Endodermal cell (in vitro differentiated cells): ENCODE measurements around the gene TTC16. TPM values are rescaled to one million over a fixed set of nuclear protein-coding genes. Genes with fewer than 3 reads are reported as not detected.

Experiments
- DNase-seq: peaks from one replicate; pipeline ENCODE4 v3.0.0-alpha.2; 2017
- H3K27ac ChIP-seq: 2 replicates; pipeline ENCODE4 v1.5.1; 2013; ENCODE audit warnings: mild to moderate bottlenecking, low read depth, low read length, moderate library complexity
- H3K27me3 ChIP-seq: 2 replicates; pipeline ENCODE4 v1.6.1; 2013; ENCODE audit warnings: mild to moderate bottlenecking, low read length, moderate library complexity; ENCODE audit not compliant: insufficient read depth, control insufficient read depth, poor library complexity, severe bottlenecking
- H3K36me3 ChIP-seq: 2 replicates; pipeline ENCODE4 v1.7.0; 2013; ENCODE audit warnings: mild to moderate bottlenecking, low read length, moderate library complexity; ENCODE audit not compliant: control insufficient read depth, insufficient read depth
- H3K4me1 ChIP-seq: one replicate; pipeline ENCODE4 v1.7.0; 2013; ENCODE audit warnings: low read length; ENCODE audit not compliant: control insufficient read depth, insufficient read depth
- H3K4me3 ChIP-seq: 2 replicates; pipeline ENCODE4 v1.5.1; 2013; ENCODE audit warnings: mild to moderate bottlenecking, low read length, moderate library complexity
- H3K9ac ChIP-seq: 2 replicates; pipeline ENCODE4 v1.6.1; 2013; ENCODE audit warnings: mild to moderate bottlenecking, low read length, moderate library complexity; ENCODE audit not compliant: poor library complexity, severe bottlenecking; ENCODE audit errors: extremely low read depth
- H3K9me3 ChIP-seq: 2 replicates; pipeline ENCODE4 v1.6.1; 2013; ENCODE audit warnings: mild to moderate bottlenecking, low read length, moderate library complexity; ENCODE audit not compliant: control insufficient read depth
- H3K27ac Mint-ChIP-seq: 2 replicates; pipeline ENCODE4 v1.8.0; 2020; ENCODE audit warnings: mixed read lengths
- H3K27me3 Mint-ChIP-seq: 2 replicates; pipeline ENCODE4 v1.8.0; 2021; ENCODE audit warnings: mild to moderate bottlenecking, mixed read lengths; ENCODE audit not compliant: insufficient read depth
- H3K36me3 Mint-ChIP-seq: 2 replicates; pipeline ENCODE4 v1.8.0; 2020; ENCODE audit warnings: low read depth, mixed read lengths
- H3K4me1 Mint-ChIP-seq: 2 replicates; pipeline ENCODE4 v1.8.0; 2020; ENCODE audit warnings: mixed read lengths
- H3K4me3 Mint-ChIP-seq: 2 replicates; pipeline ENCODE4 v1.8.0; 2020; ENCODE audit warnings: mild to moderate bottlenecking, moderate library complexity, mixed read lengths
- H3K9me3 Mint-ChIP-seq: 2 replicates; pipeline ENCODE4 v1.8.0; 2020; ENCODE audit warnings: mild to moderate bottlenecking, mixed read lengths
- CTCF ChIP-seq: fragments of 200-600 bp; sonication (generic); conservative IDR thresholded peaks from 2 replicates; pipeline ENCODE4 v1.5.0; 2021; ENCODE audit warnings: antibody characterized with exemption, mild to moderate bottlenecking
- WGBS, 2 experiments: methylation state at CpG; one replicate each; pipeline versions ENCODE4 v1.1.5 to v1.1.7; 2013; ENCODE audit warnings: missing lambda C conversion rate in 2 of 2, mixed read lengths in 1 of 2; ENCODE audit not compliant: insufficient coverage in 1 of 2, insufficient read length in 1 of 2; 5-methylcytosine and 5-hydroxymethylcytosine counted together
- total RNA-seq, 2 donors: library from RNA; stranded (reverse); fragmentation: NEBNext Ultra II Directional in 1 of 2; extraction: Animal tissue kit (Norgen Biotek cat#: 25700) in 1 of 2; gene quantifications; 2 replicates in 1 of 2; 3 replicates in 1 of 2; pipeline ENCODE4 v1.2.1, GENCODE V29; 2021

The TTC16 gene
- total RNA-seq, 2 donors from 2014 or later: not detected

GRCh38 chr9:127744398-127745110, 28.7 kb downstream of the TTC16 start:
- Mint-ChIP-seq H3K4me3 (no peak overlapping the region), H3K9me3 (no peaks in the 10 kb centered on the region), H3K36me3 (no peaks in the 10 kb centered on the region), H3K4me1 (peaks cover 2% of the 10 kb centered on the region), H3K27ac (no peak overlapping the region), H3K27me3 (peaks cover 6% of the 10 kb centered on the region)
- Histone ChIP-seq H3K4me3 (no peak overlapping the region), H3K27ac (no peak overlapping the region), H3K4me1 (no peaks in the 10 kb centered on the region), H3K9me3 (no peaks in the 10 kb centered on the region), H3K9ac (no peak overlapping the region), H3K36me3 (no peaks in the 10 kb centered on the region), H3K27me3 (peaks cover 10% of the 10 kb centered on the region)
- 90 to 93% methylated on average over 8 to 19 of the region's 19 CpGs for WGBS, 2 experiments
- no peak for DNase-seq
- no peak for TF ChIP-seq CTCF

GRCh38 chr9:127746959-127747569, 31.2 kb downstream of the TTC16 start:
- 83 to 89% methylated on average over 10 to 15 of the region's 15 CpGs for WGBS, 2 experiments
- H3K4me3 ChIP-seq: no peak overlapping the region
- DNase-seq: no peak
- peaks cover 9% of the 10 kb centered on the region for H3K27me3 Mint-ChIP-seq
- H3K36me3 ChIP-seq: no peaks in the 10 kb centered on the region
- TF ChIP-seq CTCF: peak; percentile 46
- no peak overlapping the region for H3K27ac ChIP-seq
- H3K9me3 ChIP-seq: no peaks in the 10 kb centered on the region
- H3K4me1 ChIP-seq: no peaks in the 10 kb centered on the region
- no peaks in the 10 kb centered on the region for H3K36me3 Mint-ChIP-seq
- no peaks in the 10 kb centered on the region for H3K4me1 Mint-ChIP-seq
- H3K27me3 ChIP-seq: peaks cover 5% of the 10 kb centered on the region
- H3K9me3 Mint-ChIP-seq: no peaks in the 10 kb centered on the region
- no peak overlapping the region for H3K27ac Mint-ChIP-seq
- no peak overlapping the region for H3K4me3 Mint-ChIP-seq
- no peak overlapping the region for H3K9ac ChIP-seq

GRCh38 chr9:127749090-127749787, 33.4 kb downstream of the TTC16 start:
- Histone ChIP-seq H3K4me3 (no peak overlapping the region), H3K9me3 (no peaks in the 10 kb centered on the region), H3K4me1 (no peaks in the 10 kb centered on the region), H3K9ac (no peak overlapping the region), H3K27me3 (peaks cover 27% of the 10 kb centered on the region), H3K36me3 (no peaks in the 10 kb centered on the region), H3K27ac (no peak overlapping the region)
- 91 to 94% methylated on average over 16 to 26 of the region's 26 CpGs for WGBS, 2 experiments
- Mint-ChIP-seq H3K27ac (no peak overlapping the region), H3K4me1 (no peaks in the 10 kb centered on the region), H3K27me3 (peaks cover 31% of the 10 kb centered on the region), H3K9me3 (no peaks in the 10 kb centered on the region), H3K36me3 (no peaks in the 10 kb centered on the region), H3K4me3 (no peak overlapping the region)
- no peak for DNase-seq
- TF ChIP-seq CTCF: no peak
